ENCODE data around the gene GDPD4. TPM values are rescaled to one million over a fixed set of nuclear protein-coding genes. Genes with fewer than 3 reads are reported as not detected.

Gene GDPD4
- total RNA-seq, 2 donors from 2014 or later = not detected

- no peaks in the 10 kb centered on the region for H3K4me1 ChIP-seq
- H3K27me3 ChIP-seq = no peaks in the 10 kb centered on the region
- no peak for DNase-seq
- H3K4me3 ChIP-seq = no peak overlapping the region
- H3K9me3 ChIP-seq = no peaks in the 10 kb centered on the region
- no peak overlapping the region for H3K9ac ChIP-seq (ENCODE audit: low read depth in 2 of 2, low read length in 2 of 2)
- H3K27ac ChIP-seq = no peak overlapping the region
- intact Hi-C loops (cut with DNase I) = no loop called here
- no peak for TF ChIP-seq CTCF (IDR thresholded peaks at IDR 0.05)
- no peaks in the 10 kb centered on the region for H3K36me3 ChIP-seq
Observed at GRCh38 chr11:77213589-77214428, 87.7 kb downstream of the GDPD4 start.

GRCh38 chr11:77213029-77213579 is 88.4 kb downstream of the GDPD4 start:
- Histone ChIP-seq H3K4me1 (no peaks in the 10 kb centered on the region), H3K27me3 (no peaks in the 10 kb centered on the region), H3K9me3 (no peaks in the 10 kb centered on the region), H3K4me3 (no peak overlapping the region), H3K9ac (ENCODE audit: low read depth in 2 of 2, low read length in 2 of 2) (no peak overlapping the region), H3K27ac (no peak overlapping the region), H3K36me3 (no peaks in the 10 kb centered on the region)
- intact Hi-C loops (cut with DNase I) = no loop called here
- TF ChIP-seq CTCF (IDR thresholded peaks at IDR 0.05) = no peak
- no peak for DNase-seq

- Histone ChIP-seq H3K9me3 (no peaks in the 10 kb centered on the region), H3K27me3 (no peaks in the 10 kb centered on the region), H3K36me3 (no peaks in the 10 kb centered on the region), H3K4me1 (no peaks in the 10 kb centered on the region), H3K27ac (no peak overlapping the region), H3K4me3 (no peak overlapping the region), H3K9ac (ENCODE audit: low read depth in 2 of 2, low read length in 2 of 2) (no peak overlapping the region)
- DNase-seq = no peak
- no peak for TF ChIP-seq CTCF (IDR thresholded peaks at IDR 0.05)
- intact Hi-C loops (cut with DNase I) = no loop called here
Observed at GRCh38 chr11:77212314-77213007, 89.0 kb downstream of the GDPD4 start.

GRCh38 chr11:77211594-77212251 is 89.8 kb downstream of the GDPD4 start:
- Histone ChIP-seq H3K36me3 (no peaks in the 10 kb centered on the region), H3K27ac (no peak overlapping the region), H3K9ac (ENCODE audit: low read depth in 2 of 2, low read length in 2 of 2) (no peak overlapping the region), H3K9me3 (no peaks in the 10 kb centered on the region), H3K4me3 (no peak overlapping the region), H3K27me3 (no peaks in the 10 kb centered on the region), H3K4me1 (no peaks in the 10 kb centered on the region)
- no peak for TF ChIP-seq CTCF (IDR thresholded peaks at IDR 0.05)
- intact Hi-C loops (cut with DNase I) = no loop called here
- DNase-seq = no peak

- TF ChIP-seq CTCF (IDR thresholded peaks at IDR 0.05) = no peak
- Histone ChIP-seq H3K4me1 (no peaks in the 10 kb centered on the region), H3K36me3 (no peaks in the 10 kb centered on the region), H3K9ac (ENCODE audit: low read depth in 2 of 2, low read length in 2 of 2) (no peak overlapping the region), H3K27me3 (no peaks in the 10 kb centered on the region), H3K4me3 (no peak overlapping the region), H3K9me3 (no peaks in the 10 kb centered on the region), H3K27ac (no peak overlapping the region)
- intact Hi-C loops (cut with DNase I) = no loop called here
- peak; percentile 16 for DNase-seq
Observed at GRCh38 chr11:77211040-77211451, 90.4 kb downstream of the GDPD4 start.

Data from colonic mucosa (tissue), 4 donors.